ENCODE data around the gene HOXA10.

Gene HOXA10

GRCh38 chr7:27170426-27171324 is 3.4 kb downstream of the HOXA10 start:
- no peaks in the 10 kb centered on the region for H3K36me3 ChIP-seq (ENCODE audit: insufficient read depth, low read length)
- H3K4me3 ChIP-seq, result 0 out of 2 replicates have a peak overlapping the region, but pooled peaks have one; percentile 9
- H3K9ac ChIP-seq (ENCODE audit: insufficient read length), result no peak overlapping the region
- H3K27ac ChIP-seq, result no peak overlapping the region
- TF ChIP-seq EZH2 (IDR thresholded peaks at IDR 0.05) (no peak), FOXP2 (optimal IDR thresholded peaks at IDR 0.05; ENCODE audit: control extremely low read depth, extremely low read length, insufficient read depth) (no peak), POLR2AphosphoS5 (IDR thresholded peaks at IDR 0.05; ENCODE audit: borderline replicate concordance, low read depth, low read length) (no peak)
- DNase-seq (ENCODE audit: low read depth, low spot score), result no peak
- no peaks in the 10 kb centered on the region for H3K9me3 ChIP-seq (ENCODE audit: low read depth, low read length)

GRCh38 chr7:27169658-27170425 is 4.3 kb downstream of the HOXA10 start:
- no peak for DNase-seq (ENCODE audit: low read depth, low spot score)
- H3K4me3 ChIP-seq, result no peak overlapping the region
- no peaks in the 10 kb centered on the region for H3K9me3 ChIP-seq (ENCODE audit: low read depth, low read length)
- TF ChIP-seq FOXP2 (optimal IDR thresholded peaks at IDR 0.05; ENCODE audit: control extremely low read depth, extremely low read length, insufficient read depth) (no peak), EZH2 (IDR thresholded peaks at IDR 0.05) (no peak), POLR2AphosphoS5 (IDR thresholded peaks at IDR 0.05; ENCODE audit: borderline replicate concordance, low read depth, low read length) (no peak)
- H3K27ac ChIP-seq, result no peak overlapping the region
- H3K9ac ChIP-seq (ENCODE audit: insufficient read length), result no peak overlapping the region
- no peaks in the 10 kb centered on the region for H3K36me3 ChIP-seq (ENCODE audit: insufficient read depth, low read length)

- H3K9me3 ChIP-seq (ENCODE audit: low read depth, low read length), result no peaks in the 10 kb centered on the region
- no peaks in the 10 kb centered on the region for H3K36me3 ChIP-seq (ENCODE audit: insufficient read depth, low read length)
- TF ChIP-seq FOXP2 (optimal IDR thresholded peaks at IDR 0.05; ENCODE audit: control extremely low read depth, extremely low read length, insufficient read depth) (no peak), EZH2 (IDR thresholded peaks at IDR 0.05) (no peak), POLR2AphosphoS5 (IDR thresholded peaks at IDR 0.05; ENCODE audit: borderline replicate concordance, low read depth, low read length) (no peak)
- H3K27ac ChIP-seq, result no peak overlapping the region
- no peak for DNase-seq (ENCODE audit: low read depth, low spot score)
- no peak overlapping the region for H3K4me3 ChIP-seq
- no peak overlapping the region for H3K9ac ChIP-seq (ENCODE audit: insufficient read length)
These were observed 5.7 kb downstream of the HOXA10 start for GRCh38 chr7:27168265-27168947.

GRCh38 chr7:27167916-27168264 is 6.2 kb downstream of the HOXA10 start:
- no peak overlapping the region for H3K9ac ChIP-seq (ENCODE audit: insufficient read length)
- no peaks in the 10 kb centered on the region for H3K36me3 ChIP-seq (ENCODE audit: insufficient read depth, low read length)
- H3K9me3 ChIP-seq (ENCODE audit: low read depth, low read length), result no peaks in the 10 kb centered on the region
- no peak overlapping the region for H3K4me3 ChIP-seq
- no peak for DNase-seq (ENCODE audit: low read depth, low spot score)
- TF ChIP-seq POLR2AphosphoS5 (IDR thresholded peaks at IDR 0.05; ENCODE audit: borderline replicate concordance, low read depth, low read length) (no peak), EZH2 (IDR thresholded peaks at IDR 0.05) (no peak), FOXP2 (optimal IDR thresholded peaks at IDR 0.05; ENCODE audit: control extremely low read depth, extremely low read length, insufficient read depth) (no peak)
- no peak overlapping the region for H3K27ac ChIP-seq

GRCh38 chr7:27166531-27167505 is 7.3 kb downstream of the HOXA10 start:
- DNase-seq (ENCODE audit: low read depth, low spot score), result no peak
- TF ChIP-seq EZH2 (IDR thresholded peaks at IDR 0.05) (no peak), FOXP2 (optimal IDR thresholded peaks at IDR 0.05; ENCODE audit: control extremely low read depth, extremely low read length, insufficient read depth) (no peak), POLR2AphosphoS5 (IDR thresholded peaks at IDR 0.05; ENCODE audit: borderline replicate concordance, low read depth, low read length) (no peak)
- H3K27ac ChIP-seq, result no peak overlapping the region
- no peak overlapping the region; the same call in 1 of the 2 replicates for H3K4me3 ChIP-seq
- no peaks in the 10 kb centered on the region for H3K36me3 ChIP-seq (ENCODE audit: insufficient read depth, low read length)
- H3K9me3 ChIP-seq (ENCODE audit: low read depth, low read length), result no peaks in the 10 kb centered on the region
- H3K9ac ChIP-seq (ENCODE audit: insufficient read length), result no peak overlapping the region

- TF ChIP-seq POLR2AphosphoS5 (IDR thresholded peaks at IDR 0.05; ENCODE audit: borderline replicate concordance, low read depth, low read length) (no peak), FOXP2 (optimal IDR thresholded peaks at IDR 0.05; ENCODE audit: control extremely low read depth, extremely low read length, insufficient read depth) (no peak), EZH2 (IDR thresholded peaks at IDR 0.05) (no peak)
- H3K9ac ChIP-seq (ENCODE audit: insufficient read length), result no peak overlapping the region
- no peaks in the 10 kb centered on the region for H3K9me3 ChIP-seq (ENCODE audit: low read depth, low read length)
- no peak overlapping the region for H3K4me3 ChIP-seq
- DNase-seq (ENCODE audit: low read depth, low spot score), result no peak
- H3K27ac ChIP-seq, result no peak overlapping the region
- no peaks in the 10 kb centered on the region for H3K36me3 ChIP-seq (ENCODE audit: insufficient read depth, low read length)
These were observed 8.1 kb downstream of the HOXA10 start for GRCh38 chr7:27165996-27166530.

Measured in SK-N-MC (cell line).